ENCODE data around the gene KIF3A.

Gene KIF3A

DNA sequence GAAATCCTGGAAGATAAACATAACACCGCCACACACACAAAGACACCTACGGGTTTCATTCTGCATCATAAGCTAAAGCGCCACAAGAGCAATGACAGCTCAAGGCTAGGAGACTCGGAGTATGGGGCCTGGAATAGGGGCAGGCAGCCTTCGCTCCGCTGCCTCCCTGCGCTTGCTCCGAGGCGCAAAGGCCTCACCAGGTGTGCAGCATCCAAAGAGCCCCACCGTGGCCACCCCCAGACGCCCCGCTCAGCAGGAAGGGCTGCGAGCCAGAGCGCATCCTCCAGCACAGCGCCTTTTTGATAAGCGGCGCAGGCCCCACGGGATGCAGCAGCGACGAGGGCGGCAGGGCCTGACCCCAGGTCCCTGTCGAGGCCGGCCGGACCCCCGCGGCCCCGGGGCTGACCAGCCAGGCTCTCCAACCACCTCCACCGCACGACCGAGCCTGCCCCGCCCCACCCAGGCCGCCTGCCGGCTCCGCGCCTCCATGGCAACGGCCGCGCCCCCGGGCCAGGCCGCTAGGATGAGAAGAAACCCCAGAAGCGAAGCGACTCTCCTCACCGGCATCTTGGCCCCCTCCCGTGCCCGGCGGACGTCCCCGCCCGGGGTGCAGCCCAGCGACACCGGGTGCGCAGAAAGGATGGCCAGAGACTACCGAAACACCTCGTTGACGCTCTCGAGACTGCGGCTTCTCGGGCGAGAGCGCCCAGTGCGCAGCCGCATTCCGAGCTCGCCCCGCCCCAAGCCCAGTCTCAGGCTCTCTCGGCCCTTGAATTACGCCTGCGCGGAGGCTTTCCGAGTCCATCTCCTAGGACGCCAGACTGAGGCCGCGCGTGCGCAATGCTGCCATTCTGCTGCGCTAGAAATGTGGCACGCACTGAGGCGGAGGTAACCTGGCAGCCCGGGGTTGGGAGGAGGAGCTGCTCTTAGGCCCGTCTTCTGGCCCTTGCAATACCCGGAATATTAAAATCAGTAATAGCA, at the start of gene KIF3A:
Gene KIF3A (minus strand): TSS at position 694 of the 981 bp plus-strand sequence. CDS start 127 bp downstream, at position 567.
- TF ChIP-seq GLIS3 (CRISPR knock-in tag; IDR thresholded peaks at IDR 0.05) (no peak), ZC3H10 (CRISPR knock-in tag; IDR thresholded peaks at IDR 0.05) (no peak), CSDC2 (CRISPR knock-in tag; IDR thresholded peaks at IDR 0.05) (no peak), RARB (CRISPR knock-in tag; IDR thresholded peaks at IDR 0.05) (no peak), SNAI2 (CRISPR knock-in tag; IDR thresholded peaks at IDR 0.05) (no peak), PATZ1 (CRISPR knock-in tag; IDR thresholded peaks at IDR 0.05; ENCODE audit: borderline replicate concordance) (no peak), ISL1 (CRISPR knock-in tag; IDR thresholded peaks at IDR 0.05) (no peak), TOX (CRISPR knock-in tag; IDR thresholded peaks at IDR 0.05; ENCODE audit: borderline replicate concordance) (no peak), ZNF8 (CRISPR knock-in tag; IDR thresholded peaks at IDR 0.05) (no peak), PPARA (CRISPR knock-in tag; IDR thresholded peaks at IDR 0.05; ENCODE audit: borderline replicate concordance) (no peak), ZFP30 (CRISPR knock-in tag; IDR thresholded peaks at IDR 0.05) (no peak), ARNTL (CRISPR knock-in tag; IDR thresholded peaks at IDR 0.05; ENCODE audit: borderline replicate concordance, low read depth) (no peak), TCF4 (CRISPR knock-in tag; IDR thresholded peaks at IDR 0.05; ENCODE audit: borderline replicate concordance) (no peak), ZNF70 (CRISPR knock-in tag; IDR thresholded peaks at IDR 0.05) (no peak), ESRRG (CRISPR knock-in tag; IDR thresholded peaks at IDR 0.05) (no peak), OSR1 (CRISPR knock-in tag; IDR thresholded peaks at IDR 0.05) (no peak)
- TF ChIP-seq, protein P1, sequence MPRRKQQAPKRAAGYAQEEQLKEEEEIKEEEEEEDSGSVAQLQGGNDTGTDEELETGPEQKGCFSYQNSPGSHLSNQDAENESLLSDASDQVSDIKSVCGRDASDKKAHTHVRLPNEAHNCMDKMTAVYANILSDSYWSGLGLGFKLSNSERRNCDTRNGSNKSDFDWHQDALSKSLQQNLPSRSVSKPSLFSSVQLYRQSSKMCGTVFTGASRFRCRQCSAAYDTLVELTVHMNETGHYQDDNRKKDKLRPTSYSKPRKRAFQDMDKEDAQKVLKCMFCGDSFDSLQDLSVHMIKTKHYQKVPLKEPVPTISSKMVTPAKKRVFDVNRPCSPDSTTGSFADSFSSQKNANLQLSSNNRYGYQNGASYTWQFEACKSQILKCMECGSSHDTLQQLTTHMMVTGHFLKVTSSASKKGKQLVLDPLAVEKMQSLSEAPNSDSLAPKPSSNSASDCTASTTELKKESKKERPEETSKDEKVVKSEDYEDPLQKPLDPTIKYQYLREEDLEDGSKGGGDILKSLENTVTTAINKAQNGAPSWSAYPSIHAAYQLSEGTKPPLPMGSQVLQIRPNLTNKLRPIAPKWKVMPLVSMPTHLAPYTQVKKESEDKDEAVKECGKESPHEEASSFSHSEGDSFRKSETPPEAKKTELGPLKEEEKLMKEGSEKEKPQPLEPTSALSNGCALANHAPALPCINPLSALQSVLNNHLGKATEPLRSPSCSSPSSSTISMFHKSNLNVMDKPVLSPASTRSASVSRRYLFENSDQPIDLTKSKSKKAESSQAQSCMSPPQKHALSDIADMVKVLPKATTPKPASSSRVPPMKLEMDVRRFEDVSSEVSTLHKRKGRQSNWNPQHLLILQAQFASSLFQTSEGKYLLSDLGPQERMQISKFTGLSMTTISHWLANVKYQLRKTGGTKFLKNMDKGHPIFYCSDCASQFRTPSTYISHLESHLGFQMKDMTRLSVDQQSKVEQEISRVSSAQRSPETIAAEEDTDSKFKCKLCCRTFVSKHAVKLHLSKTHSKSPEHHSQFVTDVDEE (CRISPR knock-in tag; IDR thresholded peaks at IDR 0.05), result no peak
- TF ChIP-seq, protein P2, sequence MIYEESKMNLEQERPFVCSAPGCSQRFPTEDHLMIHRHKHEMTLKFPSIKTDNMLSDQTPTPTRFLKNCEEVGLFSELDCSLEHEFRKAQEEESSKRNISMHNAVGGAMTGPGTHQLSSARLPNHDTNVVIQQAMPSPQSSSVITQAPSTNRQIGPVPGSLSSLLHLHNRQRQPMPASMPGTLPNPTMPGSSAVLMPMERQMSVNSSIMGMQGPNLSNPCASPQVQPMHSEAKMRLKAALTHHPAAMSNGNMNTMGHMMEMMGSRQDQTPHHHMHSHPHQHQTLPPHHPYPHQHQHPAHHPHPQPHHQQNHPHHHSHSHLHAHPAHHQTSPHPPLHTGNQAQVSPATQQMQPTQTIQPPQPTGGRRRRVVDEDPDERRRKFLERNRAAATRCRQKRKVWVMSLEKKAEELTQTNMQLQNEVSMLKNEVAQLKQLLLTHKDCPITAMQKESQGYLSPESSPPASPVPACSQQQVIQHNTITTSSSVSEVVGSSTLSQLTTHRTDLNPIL (CRISPR knock-in tag; IDR thresholded peaks at IDR 0.05; ENCODE audit: low read depth), result no peak
- peak; percentile 96 for ATAC-seq

DNA sequence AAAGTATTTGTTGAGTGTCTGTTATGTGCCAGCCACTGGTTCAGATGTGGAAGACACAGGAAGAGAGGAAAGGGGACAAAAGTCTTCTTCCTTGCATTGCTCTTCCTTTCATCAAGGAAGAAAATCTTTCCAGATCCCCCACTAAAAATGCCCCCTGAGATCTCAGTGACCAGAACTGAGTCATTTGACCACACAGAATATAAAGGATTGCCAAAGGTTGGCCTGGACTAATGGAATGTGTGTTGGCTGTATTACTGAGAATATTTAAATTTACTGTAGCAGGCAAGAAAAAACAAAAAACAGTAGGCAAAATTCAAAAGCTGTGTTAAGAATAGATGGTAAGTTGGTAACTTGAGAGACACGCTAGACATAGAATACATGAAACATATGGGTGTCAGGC, 49.7 kb upstream of the KIF3A start:
- TF ChIP-seq ZFP30 (CRISPR knock-in tag; IDR thresholded peaks at IDR 0.05) (no peak), ARNTL (CRISPR knock-in tag; IDR thresholded peaks at IDR 0.05; ENCODE audit: borderline replicate concordance, low read depth) (no peak), BACH2 (CRISPR knock-in tag; IDR thresholded peaks at IDR 0.05; ENCODE audit: borderline replicate concordance) (no peak), ZC3H10 (CRISPR knock-in tag; IDR thresholded peaks at IDR 0.05) (no peak), ZNF8 (CRISPR knock-in tag; IDR thresholded peaks at IDR 0.05) (no peak), GLIS3 (CRISPR knock-in tag; IDR thresholded peaks at IDR 0.05) (no peak), ISL1 (CRISPR knock-in tag; IDR thresholded peaks at IDR 0.05) (no peak)
- TF ChIP-seq, protein P1 (CRISPR knock-in tag; IDR thresholded peaks at IDR 0.05), result no peak
- peak; percentile 24; the same call in 1 of the 3 replicates for ATAC-seq

GRCh38 chr5:132785864-132786263, 48.5 kb upstream of the KIF3A start:
- TF ChIP-seq ARNTL (CRISPR knock-in tag; IDR thresholded peaks at IDR 0.05; ENCODE audit: borderline replicate concordance, low read depth), result no peak
- TF ChIP-seq OSR1 (CRISPR knock-in tag; IDR thresholded peaks at IDR 0.05), result no peak
- no peak for TF ChIP-seq ZFP3 (CRISPR knock-in tag; IDR thresholded peaks at IDR 0.05)
- TF ChIP-seq, protein P3, sequence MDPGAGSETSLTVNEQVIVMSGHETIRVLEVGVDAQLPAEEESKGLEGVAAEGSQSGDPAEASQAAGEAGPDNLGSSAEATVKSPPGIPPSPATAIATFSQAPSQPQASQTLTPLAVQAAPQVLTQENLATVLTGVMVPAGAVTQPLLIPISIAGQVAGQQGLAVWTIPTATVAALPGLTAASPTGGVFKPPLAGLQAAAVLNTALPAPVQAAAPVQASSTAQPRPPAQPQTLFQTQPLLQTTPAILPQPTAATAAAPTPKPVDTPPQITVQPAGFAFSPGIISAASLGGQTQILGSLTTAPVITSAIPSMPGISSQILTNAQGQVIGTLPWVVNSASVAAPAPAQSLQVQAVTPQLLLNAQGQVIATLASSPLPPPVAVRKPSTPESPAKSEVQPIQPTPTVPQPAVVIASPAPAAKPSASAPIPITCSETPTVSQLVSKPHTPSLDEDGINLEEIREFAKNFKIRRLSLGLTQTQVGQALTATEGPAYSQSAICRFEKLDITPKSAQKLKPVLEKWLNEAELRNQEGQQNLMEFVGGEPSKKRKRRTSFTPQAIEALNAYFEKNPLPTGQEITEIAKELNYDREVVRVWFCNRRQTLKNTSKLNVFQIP (CRISPR knock-in tag; IDR thresholded peaks at IDR 0.05; ENCODE audit: borderline replicate concordance, low read depth), result no peak
- no peak for ATAC-seq

All from SK-N-SH treated with all-trans-retinoic acid at 6 μM for 48 hours (cell line).